SK-N-SH (cell line): Measurements from ENCODE around the gene MRPL58.

ENCODE experiments used
- CHD2 ChIP-seq: fragments of 150-350 bp; IDR thresholded peaks from 2 replicates; pipeline ENCODE4 v1.6.1; 2018; ENCODE audit warnings: low read length; ENCODE audit not compliant: partially characterized antibody
- CTCF ChIP-seq: fragments of 200-600 bp; sonication (generic); IDR thresholded peaks from 2 replicates; pipeline ENCODE4 v1.6.1; 2017; ENCODE audit warnings: antibody characterized with exemption, mild to moderate bottlenecking, moderate library complexity
- EP300 ChIP-seq, 2 experiments: IDR thresholded peaks; 2 replicates each; pipeline versions ENCODE4 v1.4.0 to v1.6.1; 2012; ENCODE audit warnings: borderline replicate concordance in 1 of 2, low read depth in 1 of 2, low read length in 1 of 2
- FOSL2 ChIP-seq: IDR thresholded peaks from 2 replicates; pipeline ENCODE4 v1.4.0; 2012; ENCODE audit warnings: low read depth, mild to moderate bottlenecking, moderate library complexity, borderline replicate concordance
- MXI1 ChIP-seq: IDR thresholded peaks from 2 replicates; pipeline ENCODE4 v1.6.1; 2012; ENCODE audit warnings: mild to moderate bottlenecking, low read depth, low read length, improper control_type of control experiment
- POLR2AphosphoS5 ChIP-seq: IDR thresholded peaks from 2 replicates; pipeline ENCODE4 v1.6.1; 2012; ENCODE audit warnings: low read depth, low read length
- RAD21 ChIP-seq: IDR thresholded peaks from 2 replicates; pipeline ENCODE4 v1.6.1; 2012; ENCODE audit warnings: mild to moderate bottlenecking, low read length
- RCOR1 ChIP-seq: fragments of 150-350 bp; IDR thresholded peaks from 2 replicates; pipeline ENCODE4 v1.6.1; 2017; ENCODE audit warnings: antibody characterized with exemption, low read length
- SIN3A ChIP-seq: IDR thresholded peaks from 2 replicates; pipeline ENCODE4 v1.6.1; 2012; ENCODE audit warnings: low read depth, mild to moderate bottlenecking, low read length, moderate library complexity, borderline replicate concordance
- SMC3 ChIP-seq: IDR thresholded peaks from 2 replicates; pipeline ENCODE4 v1.6.1; 2012; ENCODE audit warnings: low read depth, low read length, improper control_type of control experiment
- TEAD4 ChIP-seq: IDR thresholded peaks from 2 replicates; pipeline ENCODE4 v1.4.0; 2012; ENCODE audit warnings: mild to moderate bottlenecking, borderline replicate concordance; ENCODE audit not compliant: insufficient read depth
- USF1 ChIP-seq: IDR thresholded peaks from 2 replicates; pipeline ENCODE4 v1.4.0; 2012; ENCODE audit warnings: low read depth, borderline replicate concordance
- TF ChIP-seq, protein P1 (sequence below): IDR thresholded peaks from 2 replicates; pipeline ENCODE4 v1.4.0; 2012; ENCODE audit warnings: low read depth
- TF ChIP-seq, protein P2 (sequence below): IDR thresholded peaks from 2 replicates; pipeline ENCODE4 v1.4.0; 2012; ENCODE audit warnings: low read depth, borderline replicate concordance

DNA sequence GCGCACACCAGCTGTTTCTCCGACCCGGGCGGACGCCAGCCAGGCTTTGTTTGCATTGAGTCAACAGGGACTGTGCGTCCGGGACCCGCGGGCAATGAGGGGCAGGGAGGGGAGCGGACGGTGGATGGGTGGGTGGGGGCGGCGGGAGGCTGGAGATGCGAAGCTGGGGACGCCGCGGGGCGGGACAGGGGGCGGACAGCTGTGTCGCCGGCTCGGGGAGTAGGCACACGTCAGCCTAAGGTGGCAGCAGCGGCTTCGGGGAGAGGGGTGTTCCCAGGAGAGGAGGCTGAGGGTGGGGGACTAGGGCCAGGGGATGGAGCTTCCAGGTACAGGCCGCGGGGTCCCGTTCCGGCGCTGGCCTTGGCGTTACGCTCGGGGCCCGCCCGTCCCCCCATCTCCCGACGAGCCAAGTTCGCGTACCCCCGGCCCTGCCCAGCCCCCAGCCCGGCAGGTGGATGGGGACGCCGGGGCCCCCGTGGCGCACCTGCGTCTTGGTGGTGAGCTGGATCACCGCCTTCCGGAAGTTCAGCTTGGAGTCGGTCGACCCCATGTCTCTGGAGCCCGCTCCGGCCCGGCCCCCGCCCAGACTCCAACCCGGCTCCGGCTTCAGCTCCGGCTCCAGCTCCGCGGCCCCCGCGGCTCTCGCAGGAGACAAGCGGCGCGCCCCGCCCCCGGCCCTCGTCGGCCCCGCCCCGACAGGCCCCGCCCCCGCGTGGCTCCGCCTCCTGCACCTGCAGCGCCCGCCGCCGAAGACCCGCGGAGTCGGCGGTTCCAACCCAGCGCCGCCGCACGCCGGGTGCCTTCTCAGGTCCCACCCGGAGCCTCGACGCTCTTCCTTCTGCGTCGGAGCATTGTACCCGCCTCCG, 40.1 kb upstream of the MRPL58 start, which contains the start of gene HID1:
- TF ChIP-seq CTCF = no peak
- no peak for TF ChIP-seq SIN3A
- TF ChIP-seq, protein P1, sequence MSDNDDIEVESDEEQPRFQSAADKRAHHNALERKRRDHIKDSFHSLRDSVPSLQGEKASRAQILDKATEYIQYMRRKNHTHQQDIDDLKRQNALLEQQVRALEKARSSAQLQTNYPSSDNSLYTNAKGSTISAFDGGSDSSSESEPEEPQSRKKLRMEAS = no peak
- TF ChIP-seq FOSL2 = no peak
- no peak for TF ChIP-seq RAD21
- TF ChIP-seq CHD2 = no peak
- no peak for TF ChIP-seq EP300 (IDR thresholded peaks at IDR 0.05; ENCODE audit: borderline replicate concordance in 1 of 2, low read depth in 1 of 2, low read length in 1 of 2)
- TF ChIP-seq USF1 = no peak
- no peak for TF ChIP-seq POLR2AphosphoS5
- TF ChIP-seq, protein P2, sequence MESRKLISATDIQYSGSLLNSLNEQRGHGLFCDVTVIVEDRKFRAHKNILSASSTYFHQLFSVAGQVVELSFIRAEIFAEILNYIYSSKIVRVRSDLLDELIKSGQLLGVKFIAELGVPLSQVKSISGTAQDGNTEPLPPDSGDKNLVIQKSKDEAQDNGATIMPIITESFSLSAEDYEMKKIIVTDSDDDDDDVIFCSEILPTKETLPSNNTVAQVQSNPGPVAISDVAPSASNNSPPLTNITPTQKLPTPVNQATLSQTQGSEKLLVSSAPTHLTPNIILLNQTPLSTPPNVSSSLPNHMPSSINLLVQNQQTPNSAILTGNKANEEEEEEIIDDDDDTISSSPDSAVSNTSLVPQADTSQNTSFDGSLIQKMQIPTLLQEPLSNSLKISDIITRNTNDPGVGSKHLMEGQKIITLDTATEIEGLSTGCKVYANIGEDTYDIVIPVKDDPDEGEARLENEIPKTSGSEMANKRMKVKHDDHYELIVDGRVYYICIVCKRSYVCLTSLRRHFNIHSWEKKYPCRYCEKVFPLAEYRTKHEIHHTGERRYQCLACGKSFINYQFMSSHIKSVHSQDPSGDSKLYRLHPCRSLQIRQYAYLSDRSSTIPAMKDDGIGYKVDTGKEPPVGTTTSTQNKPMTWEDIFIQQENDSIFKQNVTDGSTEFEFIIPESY = no peak
- TF ChIP-seq MXI1 = no peak
- no peak for TF ChIP-seq TEAD4
- TF ChIP-seq SMC3 = no peak
- no peak for TF ChIP-seq RCOR1
